Measurements from ENCODE around the gene WFIKKN2.

GRCh38 chr17:50817838-50818237, 17.5 kb upstream of the WFIKKN2 start:
- TF ChIP-seq CTCF (conservative IDR thresholded peaks at IDR 0.05; ENCODE audit: low read depth, low read length): no peak
- no peak for TF ChIP-seq EZH2 (IDR thresholded peaks at IDR 0.05; ENCODE audit: low read length, unreplicated experiment)
- TF ChIP-seq EZH2phosphoT487 (IDR thresholded peaks at IDR 0.05; ENCODE audit: borderline replicate concordance, low read length): no peak

All from PC-3 (cell line).